ENCODE results near the gene TMCC2. TPM values are rescaled to one million over a fixed set of nuclear protein-coding genes. Genes with fewer than 3 reads are reported as not detected.
"Not testable (repeated sequence)": the region's sequence is repeated elsewhere in the genome, so short reads cannot be mapped to it uniquely, and the experiment has no call there.

TMCC2 gene
- total RNA-seq, 1 donor from 2014 or later, result 10.6 TPM

DNA sequence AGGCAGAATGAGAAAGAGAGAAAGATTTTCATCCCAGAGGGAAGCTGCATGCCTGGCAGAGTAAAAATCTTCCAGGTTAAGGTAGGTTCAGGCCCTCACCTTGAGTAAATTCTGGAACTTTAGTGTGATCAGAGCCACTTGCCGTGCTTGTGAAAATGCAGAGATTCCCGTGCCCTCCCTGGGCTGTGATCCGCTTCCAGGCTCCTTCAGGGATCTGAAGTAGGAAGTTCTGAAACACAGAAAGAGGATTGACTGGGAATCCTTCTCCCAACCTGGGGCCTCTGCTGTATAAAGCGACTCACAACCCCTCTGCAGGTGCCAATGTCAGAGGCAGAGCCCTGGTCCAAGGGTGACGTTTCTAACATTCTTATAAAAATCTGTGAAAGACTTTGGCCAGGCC lies 67.2 kb downstream of the TMCC2 start:
- DNase-seq (ENCODE audit: low read depth), result no peak
- H3K4me3 Mint-ChIP-seq (ENCODE audit: unreplicated experiment), result no peak overlapping the region
- H3K36me3 Mint-ChIP-seq (ENCODE audit: low read depth, unreplicated experiment), result no peaks in the 10 kb centered on the region
- peak overlapping the region; percentile 78 for H3K9ac ChIP-seq (ENCODE audit: low read length)
- H3K27ac Mint-ChIP-seq (ENCODE audit: unreplicated experiment), result peak overlapping the region; percentile 100
- no peak overlapping the region for H2AFZ ChIP-seq (ENCODE audit: low read depth, low read length)
- H4K20me1 ChIP-seq (ENCODE audit: insufficient read depth, low read length), result no peaks in the 10 kb centered on the region
- H3K9me3 Mint-ChIP-seq (ENCODE audit: unreplicated experiment), result no peaks in the 10 kb centered on the region
- no peak for FAIRE-seq
- peaks cover 60% of the 10 kb centered on the region for H3K4me1 Mint-ChIP-seq (ENCODE audit: low read depth, unreplicated experiment)
- TF ChIP-seq, protein P1, sequence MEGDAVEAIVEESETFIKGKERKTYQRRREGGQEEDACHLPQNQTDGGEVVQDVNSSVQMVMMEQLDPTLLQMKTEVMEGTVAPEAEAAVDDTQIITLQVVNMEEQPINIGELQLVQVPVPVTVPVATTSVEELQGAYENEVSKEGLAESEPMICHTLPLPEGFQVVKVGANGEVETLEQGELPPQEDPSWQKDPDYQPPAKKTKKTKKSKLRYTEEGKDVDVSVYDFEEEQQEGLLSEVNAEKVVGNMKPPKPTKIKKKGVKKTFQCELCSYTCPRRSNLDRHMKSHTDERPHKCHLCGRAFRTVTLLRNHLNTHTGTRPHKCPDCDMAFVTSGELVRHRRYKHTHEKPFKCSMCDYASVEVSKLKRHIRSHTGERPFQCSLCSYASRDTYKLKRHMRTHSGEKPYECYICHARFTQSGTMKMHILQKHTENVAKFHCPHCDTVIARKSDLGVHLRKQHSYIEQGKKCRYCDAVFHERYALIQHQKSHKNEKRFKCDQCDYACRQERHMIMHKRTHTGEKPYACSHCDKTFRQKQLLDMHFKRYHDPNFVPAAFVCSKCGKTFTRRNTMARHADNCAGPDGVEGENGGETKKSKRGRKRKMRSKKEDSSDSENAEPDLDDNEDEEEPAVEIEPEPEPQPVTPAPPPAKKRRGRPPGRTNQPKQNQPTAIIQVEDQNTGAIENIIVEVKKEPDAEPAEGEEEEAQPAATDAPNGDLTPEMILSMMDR (IDR thresholded peaks at IDR 0.05; ENCODE audit: insufficient read depth, low read depth, low read length), result no peak
- TF ChIP-seq EZH2 (IDR thresholded peaks at IDR 0.05; ENCODE audit: insufficient read depth, low read length), result no peak
- H3K27me3 ChIP-seq (ENCODE audit: insufficient read depth, low read length), result no peaks in the 10 kb centered on the region
- H3K27me3 Mint-ChIP-seq (ENCODE audit: low read depth, unreplicated experiment), result no peaks in the 10 kb centered on the region
- H3K9me3 ChIP-seq (ENCODE audit: insufficient read depth, low read depth, low read length), result no peaks in the 10 kb centered on the region
- H3K4me1 ChIP-seq (ENCODE audit: insufficient read depth, low read length), result peaks cover 37% of the 10 kb centered on the region
- no peaks in the 10 kb centered on the region for H3K36me3 ChIP-seq (ENCODE audit: insufficient read depth, low read length)
- H3K4me2 ChIP-seq (ENCODE audit: low read length), result peak overlapping the region; percentile 75
- H3K4me3 ChIP-seq (ENCODE audit: insufficient read depth, low read depth, low read length), result peak overlapping the region; percentile 11
- H3K79me2 ChIP-seq (ENCODE audit: insufficient read depth, low read length), result no peaks in the 10 kb centered on the region
- H3K27ac ChIP-seq (ENCODE audit: low read depth, low read length), result peak overlapping the region; percentile 93

DNA sequence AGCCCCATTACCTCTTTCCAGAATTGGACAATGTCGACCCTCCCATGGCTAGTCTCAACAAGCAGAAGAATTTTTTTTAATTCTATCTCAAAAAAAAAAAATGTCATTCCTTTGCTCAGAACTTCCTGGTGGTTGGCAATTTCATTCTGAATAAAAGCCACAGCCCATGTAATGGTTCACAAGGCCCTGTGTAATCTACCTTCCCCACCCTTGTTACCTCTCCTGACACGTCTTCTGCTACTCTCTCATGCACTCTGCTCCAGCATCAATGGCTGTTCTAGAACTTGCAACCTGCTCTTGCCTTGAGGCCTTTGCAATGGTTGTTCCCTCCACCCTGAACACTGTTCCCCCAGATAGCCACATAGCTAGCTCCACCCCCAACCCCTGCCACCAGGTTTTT lies 68.4 kb downstream of the TMCC2 start:
- H3K27me3 ChIP-seq (ENCODE audit: insufficient read depth, low read length), result no peaks in the 10 kb centered on the region
- H3K36me3 ChIP-seq (ENCODE audit: insufficient read depth, low read length), result no peaks in the 10 kb centered on the region
- no peaks in the 10 kb centered on the region for H3K79me2 ChIP-seq (ENCODE audit: insufficient read depth, low read length)
- no peak overlapping the region for H3K4me2 ChIP-seq (ENCODE audit: low read length)
- Mint-ChIP-seq H3K9me3 (ENCODE audit: unreplicated experiment) (no peaks in the 10 kb centered on the region), H3K36me3 (ENCODE audit: low read depth, unreplicated experiment) (no peaks in the 10 kb centered on the region), H3K4me3 (ENCODE audit: unreplicated experiment) (no peak overlapping the region), H3K4me1 (ENCODE audit: low read depth, unreplicated experiment) (peaks cover 70% of the 10 kb centered on the region), H3K27ac (ENCODE audit: unreplicated experiment) (peak overlapping the region; percentile 100), H3K27me3 (ENCODE audit: low read depth, unreplicated experiment) (no peaks in the 10 kb centered on the region)
- FAIRE-seq, result no peak
- no peak overlapping the region for H3K27ac ChIP-seq (ENCODE audit: low read depth, low read length)
- no peak overlapping the region for H3K4me3 ChIP-seq (ENCODE audit: insufficient read depth, low read depth, low read length)
- peaks cover 48% of the 10 kb centered on the region for H3K4me1 ChIP-seq (ENCODE audit: insufficient read depth, low read length)
- no peaks in the 10 kb centered on the region for H3K9me3 ChIP-seq (ENCODE audit: insufficient read depth, low read depth, low read length)
- no peak for DNase-seq (ENCODE audit: low read depth)
- TF ChIP-seq EZH2 (IDR thresholded peaks at IDR 0.05; ENCODE audit: insufficient read depth, low read length), result no peak
- TF ChIP-seq, protein P1 (IDR thresholded peaks at IDR 0.05; ENCODE audit: insufficient read depth, low read depth, low read length), result no peak
- H4K20me1 ChIP-seq (ENCODE audit: insufficient read depth, low read length), result no peaks in the 10 kb centered on the region
- no peak overlapping the region for H3K9ac ChIP-seq (ENCODE audit: low read length)
- no peak overlapping the region for H2AFZ ChIP-seq (ENCODE audit: low read depth, low read length)

DNA sequence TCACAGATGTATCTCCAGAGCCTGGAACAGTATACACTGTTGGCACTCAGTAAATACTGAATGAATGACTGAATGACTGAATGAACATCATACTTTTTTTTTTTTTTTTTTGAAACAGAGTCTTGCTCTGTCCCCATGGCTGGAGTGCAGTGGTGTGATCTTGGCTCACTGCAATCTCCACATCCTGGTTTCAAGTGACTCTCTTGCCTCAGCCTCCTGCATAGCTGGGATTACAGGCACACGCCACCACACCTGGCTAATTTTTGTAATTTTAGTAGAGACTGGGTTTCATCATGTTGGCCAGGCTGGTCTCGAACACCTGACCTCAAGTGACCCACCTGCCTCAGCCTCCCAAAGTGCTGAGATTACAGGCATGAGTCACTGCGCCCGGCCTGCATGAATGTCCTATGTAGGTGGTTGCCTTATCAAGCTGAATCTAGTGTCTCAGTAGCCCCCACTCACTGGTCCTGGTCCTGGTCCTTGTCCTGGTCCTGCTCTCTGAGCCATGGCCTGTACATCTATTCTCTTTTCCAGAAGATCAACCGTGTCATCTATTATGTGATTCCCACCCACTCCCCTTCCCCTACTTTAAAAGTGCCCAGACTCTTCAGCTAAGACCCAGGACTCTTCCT lies 69.9 kb downstream of the TMCC2 start:
- H3K4me3 Mint-ChIP-seq (ENCODE audit: unreplicated experiment); FAIRE-seq: not testable (repeated sequence)

More for the DNA sequence above, 69.9 kb downstream of the TMCC2 start:
- Histone ChIP-seq H3K27ac (ENCODE audit: low read depth, low read length) (peak overlapping the region; percentile 100), H3K4me1 (ENCODE audit: insufficient read depth, low read length) (peaks cover 59% of the 10 kb centered on the region), H3K4me2 (ENCODE audit: low read length) (peak overlapping the region; percentile 74), H3K9ac (ENCODE audit: low read length) (peak overlapping the region; percentile 82)
- Mint-ChIP-seq H3K27ac (ENCODE audit: unreplicated experiment) (peak overlapping the region; percentile 100), H3K4me1 (ENCODE audit: low read depth, unreplicated experiment) (peaks cover 81% of the 10 kb centered on the region)
- H3K4me3 ChIP-seq (ENCODE audit: insufficient read depth, low read depth, low read length); H2AFZ ChIP-seq (ENCODE audit: low read depth, low read length); H3K27me3 ChIP-seq (ENCODE audit: insufficient read depth, low read length); DNase-seq (ENCODE audit: low read depth); H4K20me1 ChIP-seq (ENCODE audit: insufficient read depth, low read length); H3K36me3 ChIP-seq (ENCODE audit: insufficient read depth, low read length); H3K27me3 Mint-ChIP-seq (ENCODE audit: low read depth, unreplicated experiment); H3K36me3 Mint-ChIP-seq (ENCODE audit: low read depth, unreplicated experiment); H3K79me2 ChIP-seq (ENCODE audit: insufficient read depth, low read length); H3K9me3 Mint-ChIP-seq (ENCODE audit: unreplicated experiment); H3K9me3 ChIP-seq (ENCODE audit: insufficient read depth, low read depth, low read length): not testable (repeated sequence)

All from astrocyte (in vitro differentiated cells and primary cell).